SK-N-SH treated with all-trans-retinoic acid at 6 μM for 48 hours (cell line): Measurements from ENCODE around the gene JAKMIP1.

ENCODE experiments used
- ATAC-seq: fragments of 200-7000 bp; cut with Tn5 transposase; 3 replicates; pipeline ENCODE4 v1.9.1; 2020; ENCODE audit warnings: mild to moderate bottlenecking, moderate library complexity
- CSDC2 ChIP-seq: fragments of 250-450 bp; sonication (Bioruptor Pico); IDR thresholded peaks from 2 replicates; pipeline ENCODE4 v1.5.0; 2020; ENCODE audit warnings: mild to moderate bottlenecking, moderate library complexity
- CSRNP3 ChIP-seq: fragments of 250-450 bp; sonication (Bioruptor Pico); IDR thresholded peaks from 2 replicates; pipeline ENCODE4 v1.5.1; 2021; ENCODE audit warnings: mild to moderate bottlenecking, moderate library complexity
- ESRRG ChIP-seq: fragments of 250-450 bp; sonication (Bioruptor Pico); IDR thresholded peaks from 2 replicates; pipeline ENCODE4 v1.6.1; 2021; ENCODE audit warnings: mild to moderate bottlenecking
- GLIS3 ChIP-seq: fragments of 250-450 bp; sonication (Bioruptor Pico); IDR thresholded peaks from 2 replicates; pipeline ENCODE4 v1.5.0; 2020; ENCODE audit warnings: mild to moderate bottlenecking, moderate library complexity
- OSR1 ChIP-seq: fragments of 250-450 bp; sonication (Bioruptor Pico); IDR thresholded peaks from 2 replicates; pipeline ENCODE4 v1.8.0; 2022; ENCODE audit warnings: moderate library complexity, mild to moderate bottlenecking, inconsistent platforms
- PPARA ChIP-seq: fragments of 250-450 bp; sonication (Bioruptor Pico); IDR thresholded peaks from 2 replicates; pipeline ENCODE4 v1.5.0; 2020; ENCODE audit warnings: mild to moderate bottlenecking, borderline replicate concordance
- RARB ChIP-seq: fragments of 250-450 bp; sonication (Bioruptor Pico); IDR thresholded peaks from 2 replicates; pipeline ENCODE4 v1.8.0; 2021; ENCODE audit warnings: mild to moderate bottlenecking, moderate library complexity
- SNAI2 ChIP-seq: fragments of 250-450 bp; sonication (Bioruptor Pico); IDR thresholded peaks from 2 replicates; pipeline ENCODE4 v1.5.0; 2020; ENCODE audit warnings: mild to moderate bottlenecking, moderate library complexity
- TCF4 ChIP-seq: fragments of 250-450 bp; sonication (Bioruptor Pico); IDR thresholded peaks from 2 replicates; pipeline ENCODE4 v1.8.0; 2021; ENCODE audit warnings: mild to moderate bottlenecking, moderate library complexity, borderline replicate concordance
- TOX ChIP-seq: fragments of 250-450 bp; sonication (Bioruptor Pico); IDR thresholded peaks from 2 replicates; pipeline ENCODE4 v1.8.0; 2021; ENCODE audit warnings: mild to moderate bottlenecking, moderate library complexity, borderline replicate concordance
- TSHZ2 ChIP-seq: fragments of 250-450 bp; sonication (Bioruptor Pico); IDR thresholded peaks from 2 replicates; pipeline ENCODE4 v1.5.0; 2020; ENCODE audit warnings: mild to moderate bottlenecking, moderate library complexity
- ZC3H10 ChIP-seq: fragments of 250-450 bp; sonication (Bioruptor Pico); IDR thresholded peaks from 2 replicates; pipeline ENCODE4 v1.5.1; 2021; ENCODE audit warnings: mild to moderate bottlenecking, moderate library complexity
- ZFP3 ChIP-seq: fragments of 250-450 bp; sonication (Bioruptor Pico); IDR thresholded peaks from 2 replicates; pipeline ENCODE4 v1.5.0; 2020; ENCODE audit warnings: mild to moderate bottlenecking, moderate library complexity
- ZFP30 ChIP-seq: fragments of 450-650 bp; formaldehyde crosslinking; IDR thresholded peaks from 2 replicates; pipeline ENCODE4 v1.5.0; 2022; ENCODE audit warnings: mild to moderate bottlenecking, moderate library complexity
- ZNF565 ChIP-seq: fragments of 450-650 bp; formaldehyde crosslinking; conservative IDR thresholded peaks from 2 replicates; pipeline ENCODE4 v1.5.0; 2020; ENCODE audit warnings: low read depth, mild to moderate bottlenecking, moderate library complexity
- ZNF70 ChIP-seq: fragments of 450-650 bp; formaldehyde crosslinking; IDR thresholded peaks from 2 replicates; pipeline ENCODE4 v1.5.0; 2020; ENCODE audit warnings: mild to moderate bottlenecking, moderate library complexity
- ZNF8 ChIP-seq: fragments of 450-650 bp; formaldehyde crosslinking; IDR thresholded peaks from 2 replicates; pipeline ENCODE4 v1.5.0; 2020; ENCODE audit warnings: mild to moderate bottlenecking, moderate library complexity
- TF ChIP-seq, protein P1 (sequence below): fragments of 250-450 bp; sonication (Bioruptor Pico); IDR thresholded peaks from 2 replicates; pipeline ENCODE4 v1.8.0; 2020; ENCODE audit warnings: mild to moderate bottlenecking, moderate library complexity, borderline replicate concordance
- TF ChIP-seq, protein P2 (sequence below): fragments of 250-450 bp; sonication (Bioruptor Pico); IDR thresholded peaks from 2 replicates; pipeline ENCODE4 v1.8.0; 2021; ENCODE audit warnings: low read depth, mild to moderate bottlenecking, moderate library complexity, borderline replicate concordance
- TF ChIP-seq, protein P3 (sequence below): fragments of 250-450 bp; sonication (Bioruptor Pico); IDR thresholded peaks from 2 replicates; pipeline ENCODE4 v1.5.1; 2020; ENCODE audit warnings: low read depth, mild to moderate bottlenecking, moderate library complexity

The JAKMIP1 gene

GRCh38 chr4:6239968-6240367 is 39.6 kb upstream of the JAKMIP1 start:
- ATAC-seq: no peak
- TF ChIP-seq PPARA (CRISPR knock-in tag): no peak
- no peak for TF ChIP-seq TOX
- TF ChIP-seq ZFP3 (CRISPR knock-in tag): no peak
- TF ChIP-seq, protein P1, sequence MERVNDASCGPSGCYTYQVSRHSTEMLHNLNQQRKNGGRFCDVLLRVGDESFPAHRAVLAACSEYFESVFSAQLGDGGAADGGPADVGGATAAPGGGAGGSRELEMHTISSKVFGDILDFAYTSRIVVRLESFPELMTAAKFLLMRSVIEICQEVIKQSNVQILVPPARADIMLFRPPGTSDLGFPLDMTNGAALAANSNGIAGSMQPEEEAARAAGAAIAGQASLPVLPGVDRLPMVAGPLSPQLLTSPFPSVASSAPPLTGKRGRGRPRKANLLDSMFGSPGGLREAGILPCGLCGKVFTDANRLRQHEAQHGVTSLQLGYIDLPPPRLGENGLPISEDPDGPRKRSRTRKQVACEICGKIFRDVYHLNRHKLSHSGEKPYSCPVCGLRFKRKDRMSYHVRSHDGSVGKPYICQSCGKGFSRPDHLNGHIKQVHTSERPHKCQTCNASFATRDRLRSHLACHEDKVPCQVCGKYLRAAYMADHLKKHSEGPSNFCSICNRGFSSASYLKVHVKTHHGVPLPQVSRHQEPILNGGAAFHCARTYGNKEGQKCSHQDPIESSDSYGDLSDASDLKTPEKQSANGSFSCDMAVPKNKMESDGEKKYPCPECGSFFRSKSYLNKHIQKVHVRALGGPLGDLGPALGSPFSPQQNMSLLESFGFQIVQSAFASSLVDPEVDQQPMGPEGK: no peak
- TF ChIP-seq ZNF70 (CRISPR knock-in tag): no peak
- TF ChIP-seq, protein P2, sequence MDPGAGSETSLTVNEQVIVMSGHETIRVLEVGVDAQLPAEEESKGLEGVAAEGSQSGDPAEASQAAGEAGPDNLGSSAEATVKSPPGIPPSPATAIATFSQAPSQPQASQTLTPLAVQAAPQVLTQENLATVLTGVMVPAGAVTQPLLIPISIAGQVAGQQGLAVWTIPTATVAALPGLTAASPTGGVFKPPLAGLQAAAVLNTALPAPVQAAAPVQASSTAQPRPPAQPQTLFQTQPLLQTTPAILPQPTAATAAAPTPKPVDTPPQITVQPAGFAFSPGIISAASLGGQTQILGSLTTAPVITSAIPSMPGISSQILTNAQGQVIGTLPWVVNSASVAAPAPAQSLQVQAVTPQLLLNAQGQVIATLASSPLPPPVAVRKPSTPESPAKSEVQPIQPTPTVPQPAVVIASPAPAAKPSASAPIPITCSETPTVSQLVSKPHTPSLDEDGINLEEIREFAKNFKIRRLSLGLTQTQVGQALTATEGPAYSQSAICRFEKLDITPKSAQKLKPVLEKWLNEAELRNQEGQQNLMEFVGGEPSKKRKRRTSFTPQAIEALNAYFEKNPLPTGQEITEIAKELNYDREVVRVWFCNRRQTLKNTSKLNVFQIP (CRISPR knock-in tag): no peak
- TF ChIP-seq ZNF565 (CRISPR knock-in tag): no peak
- no peak for TF ChIP-seq TSHZ2
- no peak for TF ChIP-seq ZNF8 (CRISPR knock-in tag)
- TF ChIP-seq CSDC2 (CRISPR knock-in tag): no peak
- TF ChIP-seq, protein P3, sequence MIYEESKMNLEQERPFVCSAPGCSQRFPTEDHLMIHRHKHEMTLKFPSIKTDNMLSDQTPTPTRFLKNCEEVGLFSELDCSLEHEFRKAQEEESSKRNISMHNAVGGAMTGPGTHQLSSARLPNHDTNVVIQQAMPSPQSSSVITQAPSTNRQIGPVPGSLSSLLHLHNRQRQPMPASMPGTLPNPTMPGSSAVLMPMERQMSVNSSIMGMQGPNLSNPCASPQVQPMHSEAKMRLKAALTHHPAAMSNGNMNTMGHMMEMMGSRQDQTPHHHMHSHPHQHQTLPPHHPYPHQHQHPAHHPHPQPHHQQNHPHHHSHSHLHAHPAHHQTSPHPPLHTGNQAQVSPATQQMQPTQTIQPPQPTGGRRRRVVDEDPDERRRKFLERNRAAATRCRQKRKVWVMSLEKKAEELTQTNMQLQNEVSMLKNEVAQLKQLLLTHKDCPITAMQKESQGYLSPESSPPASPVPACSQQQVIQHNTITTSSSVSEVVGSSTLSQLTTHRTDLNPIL (CRISPR knock-in tag): no peak
- no peak for TF ChIP-seq RARB
- no peak for TF ChIP-seq ZC3H10 (CRISPR knock-in tag)
- no peak for TF ChIP-seq OSR1 (CRISPR knock-in tag)
- no peak for TF ChIP-seq SNAI2
- TF ChIP-seq ESRRG (CRISPR knock-in tag): no peak

DNA sequence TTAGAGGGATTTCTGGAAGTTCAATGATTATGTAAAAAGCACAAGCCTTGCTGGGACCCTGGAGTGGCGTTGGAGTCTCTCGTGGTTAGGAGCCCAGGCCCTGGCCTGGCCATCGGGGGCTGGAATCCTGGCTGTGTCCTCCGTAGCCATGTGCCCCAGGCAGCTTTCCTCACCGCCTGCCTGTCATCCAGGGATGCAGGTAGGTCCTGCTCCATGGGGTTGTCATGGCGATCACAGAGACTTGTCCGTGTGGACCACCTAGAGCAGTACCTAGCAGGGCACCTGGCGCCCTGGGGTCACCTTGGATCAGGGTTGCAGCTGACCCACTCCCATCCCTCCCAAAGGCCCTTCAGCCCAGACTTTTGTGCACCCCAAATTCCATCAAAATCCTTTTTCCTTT is 39.1 kb upstream of the JAKMIP1 start:
- TF ChIP-seq CSDC2 (CRISPR knock-in tag) (no peak), GLIS3 (CRISPR knock-in tag) (no peak), TCF4 (CRISPR knock-in tag) (no peak), SNAI2 (no peak), ZNF70 (CRISPR knock-in tag) (no peak), ZFP30 (no peak), TOX (no peak), ZFP3 (CRISPR knock-in tag) (no peak), CSRNP3 (no peak)
- TF ChIP-seq, protein P1: no peak
- TF ChIP-seq, protein P3 (CRISPR knock-in tag): no peak
- ATAC-seq: no peak
